T-helper 1 cell (primary cell): Measurements from ENCODE around the gene CAMTA1.

ENCODE experiments used
- DNase-seq, 5 donors: peaks; one replicate each; pipeline ENCODE4 v3.0.0-alpha.2; 2012 to 2020

Gene CAMTA1

GRCh38 chr1:7641587-7642417 is 856.5 kb downstream of the CAMTA1 start:
- DNase-seq = no peak

GRCh38 chr1:7642418-7642704 is 857.1 kb downstream of the CAMTA1 start:
- no peak for DNase-seq

DNA sequence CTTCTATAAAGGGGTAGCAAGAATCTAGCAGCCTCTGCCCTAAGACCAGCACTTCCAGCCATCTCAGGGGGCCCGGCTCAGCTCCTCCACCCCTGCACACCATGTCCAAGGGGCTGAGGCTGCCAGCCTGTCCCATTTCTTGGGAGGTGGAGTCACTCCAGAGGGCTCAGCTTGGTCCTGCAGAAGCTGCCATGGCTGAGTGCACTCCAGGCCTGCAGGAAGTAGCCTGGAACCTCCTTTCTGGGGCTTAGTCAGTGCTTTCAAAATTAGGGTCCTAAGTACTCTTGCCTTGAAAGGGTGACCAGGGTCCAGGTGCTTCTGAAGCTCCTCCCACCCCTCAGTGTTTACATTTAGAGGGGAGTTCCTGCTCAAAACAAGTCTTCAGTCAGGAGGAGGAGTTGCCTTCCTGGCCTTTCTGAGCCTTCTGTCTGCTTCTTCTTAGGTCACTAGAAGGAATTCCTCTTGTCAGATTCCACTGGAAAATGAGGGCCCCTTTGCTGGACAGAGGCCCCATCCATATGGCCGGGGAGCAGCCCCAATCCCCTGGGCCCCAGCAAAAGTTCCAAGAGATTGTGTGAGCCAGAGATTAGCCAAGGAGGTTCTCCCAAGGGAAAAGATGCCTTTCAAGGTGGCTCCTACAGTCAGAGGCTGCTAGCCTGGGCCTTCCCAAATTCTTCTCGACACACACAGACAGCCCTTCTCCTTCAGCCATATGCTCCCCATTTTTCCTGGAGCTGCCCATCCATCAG is 857.7 kb downstream of the CAMTA1 start:
- no peak for DNase-seq

DNA sequence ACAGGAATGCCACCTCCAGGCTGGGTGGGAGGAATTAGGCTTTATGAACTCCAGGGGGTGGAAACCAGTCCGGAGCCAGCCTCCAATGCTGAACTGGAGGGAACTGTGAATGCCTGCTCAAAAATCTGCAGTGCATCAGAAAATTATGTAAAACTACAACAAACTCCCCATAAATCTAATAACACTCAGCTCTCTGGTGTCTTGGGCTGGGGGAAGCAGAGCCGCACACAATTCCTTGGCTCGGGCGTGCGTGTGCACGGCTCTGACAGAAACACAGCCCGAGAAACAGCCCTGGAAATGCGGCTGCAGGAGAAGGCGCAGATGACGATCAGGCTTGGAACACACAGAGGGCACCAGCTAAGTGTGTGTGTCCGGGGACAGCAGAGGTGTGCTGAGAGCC is 858.3 kb downstream of the CAMTA1 start:
- DNase-seq = no peak

GRCh38 chr1:7644086-7644485 is 858.8 kb downstream of the CAMTA1 start:
- DNase-seq = no peak

- DNase-seq = no peak
These were observed 859.9 kb downstream of the CAMTA1 start for GRCh38 chr1:7644961-7645750.

DNA sequence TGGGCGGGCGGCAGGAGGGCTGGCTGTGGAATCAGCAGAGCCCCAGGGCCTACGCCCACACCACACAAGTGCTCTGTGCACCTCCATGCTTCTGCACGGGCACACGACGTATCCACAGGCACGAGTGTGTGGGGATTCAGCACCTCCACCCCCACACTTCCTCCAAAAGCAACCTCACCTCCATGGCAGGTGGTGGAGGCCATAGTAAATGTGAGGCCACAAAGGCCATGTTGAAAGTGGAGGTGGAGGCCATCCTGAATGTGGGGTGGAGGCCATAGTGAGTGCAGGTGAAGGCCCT is 860.4 kb downstream of the CAMTA1 start:
- no peak for DNase-seq

DNA sequence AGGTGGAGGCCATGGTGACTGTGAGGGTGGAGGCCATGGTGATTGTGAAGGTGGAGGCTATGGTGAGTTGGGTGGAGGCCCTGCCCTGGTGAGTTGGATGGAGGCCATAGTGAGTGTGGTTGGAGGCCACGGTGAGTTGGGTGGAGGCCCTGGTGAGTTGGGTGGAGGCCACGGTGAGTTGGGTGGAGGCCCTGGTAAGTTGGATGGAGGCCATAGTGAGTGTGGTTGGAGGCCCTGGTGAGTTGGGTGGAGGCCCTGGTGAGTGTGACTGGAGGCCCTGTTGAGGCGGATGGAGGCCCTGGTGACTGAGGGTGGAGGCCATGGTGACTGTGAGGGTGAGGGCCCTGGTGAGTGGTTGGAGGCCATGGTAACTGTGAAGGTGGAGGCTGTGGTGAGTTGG is 860.9 kb downstream of the CAMTA1 start:
- no peak for DNase-seq

GRCh38 chr1:7646981-7647901 is 862.0 kb downstream of the CAMTA1 start:
- DNase-seq = peak; percentile 27 to 55 (median 49)

DNA sequence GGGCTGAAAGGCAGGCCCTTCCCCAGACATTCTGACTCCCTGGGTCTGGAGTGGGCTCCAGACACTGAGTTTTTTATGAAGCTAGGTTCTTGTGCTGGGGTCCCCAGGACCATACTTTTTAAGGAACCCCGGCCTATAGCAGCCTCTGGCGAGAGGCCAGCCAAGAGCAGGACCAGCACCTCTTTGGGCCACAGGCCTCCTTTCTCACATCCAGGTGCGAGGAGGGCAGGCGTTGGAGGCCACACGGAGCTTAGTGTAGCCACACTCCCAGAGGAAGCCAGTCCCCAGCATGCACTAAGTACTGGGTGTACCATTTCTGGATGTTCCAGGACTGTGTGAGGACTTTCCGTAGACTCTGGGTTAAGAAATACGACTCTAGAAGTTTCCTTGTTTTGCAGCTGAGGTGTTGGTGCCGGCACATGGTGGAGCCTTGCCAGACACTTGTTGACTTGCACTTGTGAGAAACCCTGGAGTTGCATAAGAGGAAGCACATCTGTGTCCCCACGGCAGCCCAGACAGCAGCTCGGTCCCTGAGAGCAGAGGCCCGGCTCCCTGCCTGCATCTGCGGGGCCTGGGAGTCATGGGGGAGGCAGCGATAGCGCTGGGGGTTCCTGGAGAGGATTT is 863.6 kb downstream of the CAMTA1 start:
- no peak for DNase-seq

DNA sequence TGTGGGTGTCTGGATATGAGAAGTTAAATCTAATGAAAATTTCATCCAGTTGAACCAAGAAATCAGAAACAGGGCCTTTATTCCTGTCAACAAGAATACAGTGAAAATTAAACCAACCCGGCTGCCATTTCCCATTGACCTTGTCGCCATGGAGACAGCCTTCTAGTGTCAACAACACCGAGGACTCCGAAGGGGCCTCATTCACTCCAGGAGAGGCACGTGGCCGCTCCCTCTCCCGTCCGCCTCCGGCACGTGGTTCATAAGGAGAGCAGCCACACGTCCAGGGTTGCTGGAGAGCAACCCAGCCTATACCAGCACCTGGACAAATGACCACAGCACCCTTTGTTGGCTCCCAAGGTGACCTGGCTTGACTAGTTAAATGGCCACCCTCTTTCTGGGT is 865.5 kb downstream of the CAMTA1 start:
- DNase-seq = no peak

DNA sequence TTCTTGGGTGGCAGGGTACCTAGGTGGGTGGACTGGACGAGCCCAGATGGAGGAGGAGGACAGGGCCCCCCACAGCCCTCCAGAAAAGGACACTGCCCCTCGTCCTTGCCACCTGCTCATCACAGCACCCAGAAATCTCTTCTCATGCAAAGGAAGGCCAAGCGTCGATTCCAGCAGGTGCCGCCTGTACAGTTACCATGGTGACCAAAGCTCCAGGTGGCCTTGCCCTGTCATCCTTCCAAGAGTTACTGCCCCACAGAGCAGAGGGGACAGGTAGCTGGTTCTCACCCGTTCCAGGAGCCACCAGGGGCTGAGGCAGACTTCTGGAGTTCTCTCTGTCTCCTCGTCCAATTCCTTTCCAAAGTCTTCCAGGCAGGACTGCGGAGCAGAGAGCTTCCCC is 865.9 kb downstream of the CAMTA1 start:
- no peak for DNase-seq

GRCh38 chr1:7652061-7652460 is 866.8 kb downstream of the CAMTA1 start:
- DNase-seq = no peak

DNA sequence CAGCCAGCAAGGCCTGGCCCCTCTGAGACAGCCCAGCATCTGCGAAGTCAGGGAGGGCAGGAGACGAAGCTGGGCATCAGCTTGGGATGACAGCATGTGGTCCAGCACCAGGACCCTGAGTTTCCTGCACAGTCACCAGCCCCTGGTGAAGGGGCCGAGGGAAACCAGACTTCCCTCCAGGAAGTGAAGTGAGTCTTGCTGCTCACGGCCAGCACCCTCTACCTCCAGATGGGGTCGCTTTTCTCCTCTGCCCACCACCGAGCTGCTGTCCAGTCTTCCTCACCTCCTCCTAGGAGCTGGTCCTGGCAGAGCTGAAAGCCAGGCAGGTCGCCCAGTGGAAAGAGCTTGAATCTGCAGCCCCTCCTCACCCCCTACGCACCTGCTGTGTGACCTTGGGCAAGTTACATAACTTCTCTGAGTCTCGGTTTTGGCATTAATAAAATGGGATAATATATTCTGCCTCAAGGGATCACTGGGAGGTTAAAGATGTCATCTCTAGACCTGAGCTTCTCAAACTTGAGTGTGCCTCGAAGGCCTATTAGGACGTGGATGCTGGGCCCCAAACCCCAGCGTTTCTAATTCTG is 867.4 kb downstream of the CAMTA1 start:
- no peak for DNase-seq

GRCh38 chr1:7654725-7655124 is 869.5 kb downstream of the CAMTA1 start:
- DNase-seq = no peak

DNA sequence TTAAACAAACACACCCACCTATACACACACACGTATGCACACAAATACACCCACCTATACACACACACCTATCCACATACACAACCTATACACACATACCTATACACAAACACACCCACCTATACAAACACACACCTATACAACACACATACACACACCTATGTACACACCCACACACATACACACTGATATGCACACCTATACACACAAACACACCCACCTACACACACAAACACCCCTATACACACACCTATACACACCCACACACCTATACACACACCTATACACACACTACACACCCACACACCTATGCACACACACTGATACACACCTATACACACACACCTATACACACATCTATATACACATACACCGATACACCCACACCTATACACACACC is 870.1 kb downstream of the CAMTA1 start:
- no peak for DNase-seq

DNA sequence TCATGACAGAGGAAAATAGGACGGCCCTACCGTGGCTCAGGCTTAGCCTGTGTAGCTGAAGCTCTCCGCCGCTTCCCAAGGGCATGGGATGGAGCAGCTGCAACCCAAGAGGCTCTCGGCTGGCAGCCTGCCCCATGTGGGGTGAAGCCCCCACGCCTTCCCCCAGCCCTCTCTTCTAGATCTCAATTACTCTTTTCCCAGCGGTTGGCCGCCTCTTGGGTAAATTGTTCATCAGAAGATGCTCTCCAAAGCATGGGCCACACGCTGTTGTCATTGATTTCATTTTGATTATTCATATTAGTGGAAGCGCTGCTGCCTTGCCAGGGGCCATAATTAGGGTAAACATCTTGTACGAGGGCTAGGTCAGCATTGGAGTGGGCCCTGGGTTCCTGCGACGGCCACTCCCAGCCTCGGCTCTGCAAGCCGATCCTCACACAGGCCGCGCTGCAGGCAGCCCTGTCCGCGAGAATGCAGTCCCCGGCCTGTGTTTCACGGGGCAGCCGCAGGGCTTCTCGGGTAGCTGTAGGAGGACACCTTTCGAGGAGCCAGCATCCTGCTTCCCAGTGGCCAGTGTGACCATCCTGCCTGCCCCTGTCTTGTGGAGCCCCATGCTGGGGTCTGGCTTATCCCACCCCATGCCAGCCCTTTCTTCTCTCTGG is 871.4 kb downstream of the CAMTA1 start:
- DNase-seq = no peak

- DNase-seq = no peak
These were observed 872.2 kb downstream of the CAMTA1 start for GRCh38 chr1:7657287-7658016.

- DNase-seq = no peak
These were observed 872.8 kb downstream of the CAMTA1 start for GRCh38 chr1:7658099-7658498.

GRCh38 chr1:7659514-7659913 is 874.3 kb downstream of the CAMTA1 start:
- no peak for DNase-seq
